ENCODE results near the gene MRGPRD.

DNA sequence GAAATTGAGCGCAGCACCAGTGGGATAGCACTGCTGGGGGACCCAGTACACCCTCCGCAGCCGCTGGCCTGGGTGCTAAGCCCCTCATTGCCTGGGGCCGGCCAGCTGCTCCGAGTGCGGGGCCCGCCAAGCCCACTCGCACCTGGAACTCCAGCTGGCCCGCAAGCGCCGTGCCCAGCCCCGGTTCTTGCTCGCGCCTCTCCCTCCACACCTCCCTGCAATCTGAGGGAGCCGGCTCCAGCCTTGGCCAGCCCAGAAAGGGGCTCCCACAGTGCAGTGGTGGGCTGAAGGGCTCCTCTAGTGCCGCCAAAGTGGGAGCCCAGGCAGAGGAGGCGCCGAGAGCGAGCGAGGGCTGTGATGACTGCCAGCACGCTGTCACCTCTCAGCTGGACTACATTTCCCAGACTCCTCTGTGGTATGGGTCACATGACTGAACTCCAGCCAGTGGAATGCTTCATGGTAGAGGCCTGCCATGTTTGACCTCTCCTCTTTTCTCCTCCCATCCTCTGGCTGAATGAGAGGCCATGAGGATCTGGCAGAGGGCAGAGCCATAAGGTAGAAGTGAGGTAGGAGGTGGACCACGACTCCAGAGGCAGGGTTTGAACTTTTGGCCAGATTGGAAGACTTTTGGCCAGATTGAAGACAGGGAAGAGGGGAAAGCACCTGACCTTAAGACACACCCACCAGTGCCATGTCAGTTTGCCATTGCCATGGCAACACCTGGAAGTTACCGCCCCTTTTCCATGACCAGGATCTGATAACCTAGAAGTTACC is 6.2 kb downstream of the MRGPRD start:
- TF ChIP-seq CTCF (IDR thresholded peaks at IDR 0.05; ENCODE audit: insufficient read depth, low read length), result no peak
- no peak for TF ChIP-seq POLR2AphosphoS5 (IDR thresholded peaks at IDR 0.05; ENCODE audit: low read depth)
- no peak for TF ChIP-seq SPI1 (IDR thresholded peaks at IDR 0.05; ENCODE audit: borderline replicate concordance, low read depth)

All from HL-60 (cell line).